ENCODE measurements around the gene C10orf143. TPM values are rescaled to one million over a fixed set of nuclear protein-coding genes. Genes with fewer than 3 reads are reported as not detected.

C10orf143 gene
- total and polyA plus RNA-seq, 2 of the 4 experiments (the other 2 are of a cell fraction), result 0.36 to 0.60 TPM

DNA sequence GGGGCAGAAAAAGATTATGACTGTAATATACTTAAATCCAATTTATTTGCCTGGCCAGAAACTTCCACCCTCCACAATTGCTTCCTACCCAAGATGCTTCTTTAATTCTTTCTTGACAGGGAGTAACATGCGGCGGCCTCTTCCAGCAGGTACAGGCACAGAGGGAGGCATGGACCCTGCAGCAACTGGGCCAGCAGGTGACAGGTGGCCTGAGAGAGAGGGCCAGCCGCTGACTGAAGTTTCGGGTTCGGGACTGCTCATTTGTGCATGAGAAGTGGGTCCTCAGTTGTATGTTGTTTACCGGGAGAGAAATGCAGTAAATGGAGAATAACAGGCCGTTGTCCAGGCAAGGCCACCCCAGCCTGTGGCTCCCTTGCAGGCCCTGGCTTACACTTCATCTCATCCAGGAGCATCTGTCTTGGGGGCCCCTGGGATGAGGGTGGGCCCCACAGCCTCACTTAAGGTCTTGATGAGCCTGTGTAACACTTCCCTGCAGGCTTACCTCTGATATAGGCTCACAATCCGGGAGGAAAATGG lies 72.5 kb downstream of the C10orf143 start:
- no TSS peak for BruUV-seq (replicated peaks)
- H3K79me1 ChIP-seq (ENCODE audit: low read depth in 1 of 2, low read length in 2 of 2), result no peaks in the 10 kb centered on the region
- CTCF ChIA-PET, result no interaction called here
- POLR2A ChIA-PET (ENCODE audit: unreplicated experiment), result no interaction called here
- no peaks in the 10 kb centered on the region for H4K20me1 ChIP-seq (ENCODE audit: insufficient read depth, low read length)
- dilution Hi-C loops (cut with HindIII; ENCODE audit: low sequenced_read_pairs, unreplicated experiment), result no loop called here
- WGBS, 2 experiments (ENCODE audit: extremely low coverage in 2 of 2, insufficient read length in 1 of 2), result 57% methylated on average over 2 of the region's 8 CpGs; no CpG with 5 or more reads in 1 of the 2 experiments
- no peak overlapping the region for H3K56ac ChIP-seq (ENCODE audit: extremely low read depth, insufficient read depth, low read length)
- no peak for DNase-seq
- no peak overlapping the region for H3K23ac ChIP-seq (ENCODE audit: low read depth, low read length)
- H3K14ac ChIP-seq (replicated peaks; ENCODE audit: low read depth, low read length), result no peak overlapping the region
- no peak overlapping the region for H2BK5ac ChIP-seq (ENCODE audit: low read depth, low read length, poor library complexity, severe bottlenecking)
- ATAC-seq (ENCODE audit: low read depth), result no peak
- no peak overlapping the region for H2AFZ ChIP-seq (replicated peaks; ENCODE audit: low read length, poor library complexity)
- no peak overlapping the region for H4K8ac ChIP-seq (ENCODE audit: low read depth in 2 of 2, low read length in 2 of 2)
- H2BK20ac ChIP-seq (ENCODE audit: low read depth, low read length), result no peak overlapping the region
- no peak overlapping the region for H3K4me3 ChIP-seq (ENCODE audit: insufficient read depth, low read depth, low read length)
- H3K9me1 ChIP-seq (ENCODE audit: insufficient read depth, low read length), result no peaks in the 10 kb centered on the region
- TF ChIP-seq CHD1 (IDR thresholded peaks at IDR 0.05; ENCODE audit: low read depth, low read length) (no peak), SMC3 (IDR thresholded peaks at IDR 0.05; ENCODE audit: low read depth, low read length) (no peak), RCOR1 (IDR thresholded peaks at IDR 0.05; ENCODE audit: insufficient replicate concordance, low read length) (no peak), POLR2A (IDR thresholded peaks at IDR 0.05; ENCODE audit: low read depth, low read length) (no peak), RAD21 (IDR thresholded peaks at IDR 0.05; ENCODE audit: low read length) (no peak), MAFK (IDR thresholded peaks at IDR 0.05; ENCODE audit: low read depth, low read length) (no peak), CEBPB (IDR thresholded peaks at IDR 0.05; ENCODE audit: low read depth, low read length) (no peak), RFX5 (IDR thresholded peaks at IDR 0.05; ENCODE audit: low read depth, low read length) (no peak), MXI1 (IDR thresholded peaks at IDR 0.05; ENCODE audit: borderline replicate concordance, low read depth, low read length) (no peak), FOS (IDR thresholded peaks at IDR 0.05; ENCODE audit: low read depth, low read length) (no peak), BHLHE40 (IDR thresholded peaks at IDR 0.05; ENCODE audit: low read depth, low read length) (no peak), MAZ (IDR thresholded peaks at IDR 0.05; ENCODE audit: borderline replicate concordance, low read depth, low read length) (no peak), NFE2L2 (IDR thresholded peaks at IDR 0.05; ENCODE audit: low read depth, low read length) (no peak)
- TF ChIP-seq, protein P1, sequence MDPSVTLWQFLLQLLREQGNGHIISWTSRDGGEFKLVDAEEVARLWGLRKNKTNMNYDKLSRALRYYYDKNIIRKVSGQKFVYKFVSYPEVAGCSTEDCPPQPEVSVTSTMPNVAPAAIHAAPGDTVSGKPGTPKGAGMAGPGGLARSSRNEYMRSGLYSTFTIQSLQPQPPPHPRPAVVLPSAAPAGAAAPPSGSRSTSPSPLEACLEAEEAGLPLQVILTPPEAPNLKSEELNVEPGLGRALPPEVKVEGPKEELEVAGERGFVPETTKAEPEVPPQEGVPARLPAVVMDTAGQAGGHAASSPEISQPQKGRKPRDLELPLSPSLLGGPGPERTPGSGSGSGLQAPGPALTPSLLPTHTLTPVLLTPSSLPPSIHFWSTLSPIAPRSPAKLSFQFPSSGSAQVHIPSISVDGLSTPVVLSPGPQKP (IDR thresholded peaks at IDR 0.05; ENCODE audit: borderline replicate concordance, low read depth, low read length), result no peak
- TF ChIP-seq, protein P2, sequence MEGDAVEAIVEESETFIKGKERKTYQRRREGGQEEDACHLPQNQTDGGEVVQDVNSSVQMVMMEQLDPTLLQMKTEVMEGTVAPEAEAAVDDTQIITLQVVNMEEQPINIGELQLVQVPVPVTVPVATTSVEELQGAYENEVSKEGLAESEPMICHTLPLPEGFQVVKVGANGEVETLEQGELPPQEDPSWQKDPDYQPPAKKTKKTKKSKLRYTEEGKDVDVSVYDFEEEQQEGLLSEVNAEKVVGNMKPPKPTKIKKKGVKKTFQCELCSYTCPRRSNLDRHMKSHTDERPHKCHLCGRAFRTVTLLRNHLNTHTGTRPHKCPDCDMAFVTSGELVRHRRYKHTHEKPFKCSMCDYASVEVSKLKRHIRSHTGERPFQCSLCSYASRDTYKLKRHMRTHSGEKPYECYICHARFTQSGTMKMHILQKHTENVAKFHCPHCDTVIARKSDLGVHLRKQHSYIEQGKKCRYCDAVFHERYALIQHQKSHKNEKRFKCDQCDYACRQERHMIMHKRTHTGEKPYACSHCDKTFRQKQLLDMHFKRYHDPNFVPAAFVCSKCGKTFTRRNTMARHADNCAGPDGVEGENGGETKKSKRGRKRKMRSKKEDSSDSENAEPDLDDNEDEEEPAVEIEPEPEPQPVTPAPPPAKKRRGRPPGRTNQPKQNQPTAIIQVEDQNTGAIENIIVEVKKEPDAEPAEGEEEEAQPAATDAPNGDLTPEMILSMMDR (conservative IDR thresholded peaks at IDR 0.05; ENCODE audit: low read depth, low read length), result no peak
- TF ChIP-seq, protein P3, sequence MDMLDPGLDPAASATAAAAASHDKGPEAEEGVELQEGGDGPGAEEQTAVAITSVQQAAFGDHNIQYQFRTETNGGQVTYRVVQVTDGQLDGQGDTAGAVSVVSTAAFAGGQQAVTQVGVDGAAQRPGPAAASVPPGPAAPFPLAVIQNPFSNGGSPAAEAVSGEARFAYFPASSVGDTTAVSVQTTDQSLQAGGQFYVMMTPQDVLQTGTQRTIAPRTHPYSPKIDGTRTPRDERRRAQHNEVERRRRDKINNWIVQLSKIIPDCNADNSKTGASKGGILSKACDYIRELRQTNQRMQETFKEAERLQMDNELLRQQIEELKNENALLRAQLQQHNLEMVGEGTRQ (IDR thresholded peaks at IDR 0.05; ENCODE audit: low read depth, low read length), result no peak
- H2BK120ac ChIP-seq (ENCODE audit: low read depth, low read length), result no peak overlapping the region
- no peaks in the 10 kb centered on the region for H3K4me1 ChIP-seq (ENCODE audit: control insufficient read depth, insufficient read depth, low read length)
- H3K36me3 ChIP-seq (ENCODE audit: control insufficient read depth, insufficient read depth, low read length), result no peaks in the 10 kb centered on the region
- no peak overlapping the region for H3K18ac ChIP-seq (ENCODE audit: low read depth, low read length)
- intact Hi-C loops (cut with micrococcal nuclease), result no loop called here
- no peak overlapping the region for H3K27ac ChIP-seq (ENCODE audit: insufficient read depth, low read length)
- H2AK9ac ChIP-seq (replicated peaks; ENCODE audit: low read depth, low read length, poor library complexity), result no peak overlapping the region
- no peak overlapping the region for H4K5ac ChIP-seq (ENCODE audit: low read depth, low read length)
- H3K4ac ChIP-seq (ENCODE audit: low read depth, low read length), result no peak overlapping the region
- H4K91ac ChIP-seq (ENCODE audit: insufficient read depth, low read depth, low read length), result no peak overlapping the region
- H3K9me3 ChIP-seq (ENCODE audit: control insufficient read depth, insufficient read depth, low read length), result no peaks in the 10 kb centered on the region
- H2AK5ac ChIP-seq (ENCODE audit: low read depth, low read length), result no peak overlapping the region
- no peak overlapping the region for H3K4me2 ChIP-seq (ENCODE audit: low read depth, low read length)
- in situ Hi-C loops (cut with MboI; ENCODE audit: low sequenced_read_pairs), result no loop called here
- H3K9ac ChIP-seq (ENCODE audit: low read depth, low read length), result no peak overlapping the region
- no peak overlapping the region for H2BK15ac ChIP-seq (ENCODE audit: low read depth, low read length)
- no peaks in the 10 kb centered on the region; the same call in 1 of the 2 replicates for H3K27me3 ChIP-seq (ENCODE audit: control insufficient read depth, insufficient read depth, low read length)
